GM06990 (cell line): Measurements from ENCODE around the gene MAB21L3.

Source experiments
- DNase-seq: peaks from one replicate; pipeline ENCODE4 v3.0.0-alpha.2; 2011; ENCODE audit not compliant: insufficient read length; ENCODE audit errors: extremely low read depth
- H3K27me3 ChIP-seq: replicated peaks from 2 replicates; pipeline ENCODE4 v1.6.0; 2011; ENCODE audit warnings: low read length; ENCODE audit not compliant: control insufficient read depth, insufficient read depth
- H3K36me3 ChIP-seq: 2 replicates; pipeline ENCODE4 v1.5.1; 2011; ENCODE audit warnings: low read length; ENCODE audit not compliant: control insufficient read depth, insufficient read depth
- H3K4me3 ChIP-seq: replicated peaks from 2 replicates; pipeline ENCODE4 v1.5.1; 2011; ENCODE audit warnings: low read depth, mild to moderate bottlenecking, control low read depth, low read length
- TF ChIP-seq, protein P1 (sequence below): IDR thresholded peaks from 2 replicates; pipeline ENCODE4 v1.5.1; 2011; ENCODE audit warnings: low read length, control low read depth, mild to moderate bottlenecking, inconsistent platforms; ENCODE audit not compliant: insufficient read depth, poor library complexity, severe bottlenecking

The MAB21L3 gene

DNA sequence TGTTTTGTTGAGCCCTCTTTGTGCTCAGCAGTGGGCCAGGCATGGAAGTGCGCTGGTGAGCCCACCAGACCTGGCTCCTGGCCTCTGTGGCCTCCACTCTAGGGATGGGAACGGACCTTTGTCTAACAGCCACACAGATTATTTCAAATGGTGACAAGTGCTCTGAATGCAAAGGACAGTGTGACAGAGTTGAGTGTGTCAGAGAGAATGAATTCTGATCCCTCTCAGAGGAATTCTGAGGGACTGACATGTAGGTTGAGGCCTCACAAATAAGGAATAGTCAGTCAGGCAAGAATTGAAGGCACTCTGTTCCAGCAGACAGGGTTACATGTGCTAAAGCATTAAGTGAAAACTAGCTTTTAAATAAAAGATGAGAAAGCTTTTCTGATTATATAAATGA is 11.3 kb upstream of the MAB21L3 start:
- Histone ChIP-seq H3K4me3 (no peak overlapping the region), H3K36me3 (no peaks in the 10 kb centered on the region), H3K27me3 (no peaks in the 10 kb centered on the region)
- TF ChIP-seq, protein P1, sequence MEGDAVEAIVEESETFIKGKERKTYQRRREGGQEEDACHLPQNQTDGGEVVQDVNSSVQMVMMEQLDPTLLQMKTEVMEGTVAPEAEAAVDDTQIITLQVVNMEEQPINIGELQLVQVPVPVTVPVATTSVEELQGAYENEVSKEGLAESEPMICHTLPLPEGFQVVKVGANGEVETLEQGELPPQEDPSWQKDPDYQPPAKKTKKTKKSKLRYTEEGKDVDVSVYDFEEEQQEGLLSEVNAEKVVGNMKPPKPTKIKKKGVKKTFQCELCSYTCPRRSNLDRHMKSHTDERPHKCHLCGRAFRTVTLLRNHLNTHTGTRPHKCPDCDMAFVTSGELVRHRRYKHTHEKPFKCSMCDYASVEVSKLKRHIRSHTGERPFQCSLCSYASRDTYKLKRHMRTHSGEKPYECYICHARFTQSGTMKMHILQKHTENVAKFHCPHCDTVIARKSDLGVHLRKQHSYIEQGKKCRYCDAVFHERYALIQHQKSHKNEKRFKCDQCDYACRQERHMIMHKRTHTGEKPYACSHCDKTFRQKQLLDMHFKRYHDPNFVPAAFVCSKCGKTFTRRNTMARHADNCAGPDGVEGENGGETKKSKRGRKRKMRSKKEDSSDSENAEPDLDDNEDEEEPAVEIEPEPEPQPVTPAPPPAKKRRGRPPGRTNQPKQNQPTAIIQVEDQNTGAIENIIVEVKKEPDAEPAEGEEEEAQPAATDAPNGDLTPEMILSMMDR = no peak
- DNase-seq = no peak

DNA sequence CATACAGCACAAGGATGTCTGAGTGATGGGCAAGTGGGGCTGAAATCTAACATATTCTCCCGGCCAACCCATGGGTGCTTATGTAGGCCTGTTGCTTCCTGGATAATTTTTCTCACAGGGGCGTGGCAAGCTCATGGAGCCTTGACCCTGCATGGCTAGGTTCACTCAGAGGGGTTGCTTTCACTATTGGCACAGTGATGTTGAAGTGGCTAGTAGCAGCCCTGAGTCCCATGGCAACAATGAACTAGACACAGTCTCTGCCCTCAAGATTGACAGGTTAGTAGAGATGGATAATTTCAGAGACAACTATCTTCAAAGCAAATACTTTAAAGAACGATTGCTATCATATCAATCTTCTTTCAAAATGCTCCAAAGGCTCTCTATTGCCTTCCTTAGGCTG is 6.5 kb upstream of the MAB21L3 start:
- Histone ChIP-seq H3K36me3 (no peaks in the 10 kb centered on the region), H3K4me3 (no peak overlapping the region), H3K27me3 (no peaks in the 10 kb centered on the region)
- TF ChIP-seq, protein P1 = no peak
- no peak for DNase-seq

DNA sequence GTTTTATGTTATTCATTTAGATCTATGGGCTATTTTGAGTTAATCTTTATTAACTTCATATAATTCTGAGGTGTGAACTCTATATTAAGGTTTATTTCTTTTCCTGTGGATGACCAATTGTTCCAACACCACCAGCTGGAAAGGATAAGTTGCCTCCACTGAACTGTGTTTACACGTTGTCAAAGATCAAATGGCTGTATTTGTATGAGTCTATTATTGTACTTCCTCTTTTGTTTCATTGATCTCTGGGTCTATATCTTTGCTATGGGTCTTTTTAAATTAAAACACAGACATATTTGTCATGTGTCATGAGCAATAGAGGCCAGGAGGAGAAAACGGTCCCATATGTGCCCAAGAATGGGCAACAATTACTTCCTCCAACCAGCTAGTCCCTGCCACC is 5.2 kb upstream of the MAB21L3 start:
- no peaks in the 10 kb centered on the region for H3K27me3 ChIP-seq
- no peak for DNase-seq
- H3K4me3 ChIP-seq = no peak overlapping the region
- no peaks in the 10 kb centered on the region for H3K36me3 ChIP-seq
- TF ChIP-seq, protein P1 = no peak

DNA sequence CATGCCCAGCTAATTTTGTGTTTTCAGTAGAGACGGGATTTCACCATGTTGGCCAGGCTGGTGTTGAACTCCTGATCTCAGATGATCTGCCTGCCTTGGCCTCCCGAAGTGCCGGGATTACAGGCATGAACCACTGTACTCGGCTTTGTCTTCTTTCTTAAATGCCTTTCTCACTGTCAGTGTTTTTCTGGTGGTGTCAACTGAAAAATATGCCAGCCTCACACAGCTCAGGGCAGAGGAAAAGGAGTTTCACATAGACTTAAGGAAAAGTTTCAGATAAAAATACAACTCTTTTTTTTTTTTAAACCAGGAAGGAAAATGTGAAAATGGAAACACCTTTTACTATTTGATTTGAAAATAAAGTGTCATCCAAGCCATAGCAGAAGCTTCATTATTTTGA is 4.6 kb upstream of the MAB21L3 start:
- Histone ChIP-seq H3K36me3 (no peaks in the 10 kb centered on the region), H3K4me3 (no peak overlapping the region), H3K27me3 (no peaks in the 10 kb centered on the region)
- no peak for DNase-seq
- TF ChIP-seq, protein P1 = no peak

DNA sequence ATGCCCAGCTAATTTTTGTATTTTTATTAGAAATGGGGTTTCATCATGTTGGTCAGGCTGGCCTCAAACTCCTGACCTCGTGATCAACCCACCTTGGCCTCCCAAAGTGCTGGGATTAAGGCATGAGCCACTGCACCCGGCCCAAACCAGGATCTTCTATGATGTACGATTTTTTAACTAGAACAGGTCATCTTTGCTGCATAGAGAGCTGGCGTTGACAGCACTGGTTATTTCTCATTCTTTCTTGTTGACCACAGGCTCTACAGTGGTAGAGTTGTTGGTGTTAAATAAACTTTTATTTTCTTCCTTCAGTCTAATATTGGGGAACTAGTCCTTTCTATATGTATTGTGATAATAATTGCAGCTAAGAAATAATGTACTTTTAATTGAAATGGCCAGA is 3.8 kb upstream of the MAB21L3 start:
- TF ChIP-seq, protein P1 = no peak
- Histone ChIP-seq H3K27me3 (no peaks in the 10 kb centered on the region), H3K36me3 (no peaks in the 10 kb centered on the region), H3K4me3 (no peak overlapping the region)
- no peak for DNase-seq

DNA sequence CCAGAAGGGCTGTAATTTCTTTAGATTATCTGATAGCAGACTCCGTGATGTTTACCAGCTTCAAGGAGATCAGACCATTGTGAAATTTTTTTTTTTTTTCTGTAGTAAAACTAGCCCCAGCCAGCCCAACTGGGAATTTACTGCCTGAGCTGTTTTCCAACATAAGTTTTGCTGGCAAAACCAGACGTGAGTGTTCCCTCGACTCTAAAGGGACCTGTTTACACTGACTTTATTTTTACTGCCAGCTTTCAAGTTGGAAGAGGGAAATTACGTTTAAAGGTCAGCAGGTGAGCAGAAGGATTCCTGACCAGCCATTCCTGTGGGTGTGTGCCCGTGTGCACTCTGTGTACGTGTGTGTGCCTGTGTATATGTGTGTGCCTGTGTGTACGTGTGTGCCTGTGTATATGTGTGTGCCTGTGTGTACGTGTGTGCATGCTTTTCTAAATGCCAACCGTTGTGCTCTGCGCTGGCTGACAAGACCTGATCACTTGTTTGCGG is 374 bp downstream of the MAB21L3 start:
- TF ChIP-seq, protein P1 = no peak
- DNase-seq = no peak
- Histone ChIP-seq H3K27me3 (no peaks in the 10 kb centered on the region), H3K4me3 (no peak overlapping the region), H3K36me3 (no peaks in the 10 kb centered on the region)
